RWPE2 (cell line): ENCODE measurements around the gene SLC25A39.

ENCODE experiments used
- ATAC-seq: fragments of 200-7000 bp; cut with Tn5 transposase; 3 replicates; pipeline ENCODE4 v1.9.1; 2021; ENCODE audit warnings: low read depth
- DNase-seq: peaks from one replicate; pipeline ENCODE4 v3.0.0-alpha.2; 2020; ENCODE audit warnings: low spot score
- H3K27ac ChIP-seq: fragments of 450-650 bp; 2 replicates; pipeline ENCODE4 v1.5.1; 2017; ENCODE audit warnings: mild to moderate bottlenecking; ENCODE audit not compliant: poor library complexity, severe bottlenecking
- H3K27me3 ChIP-seq: fragments of 250-450 bp; sonication (Bioruptor Pico); 2 replicates; pipeline ENCODE4 v1.5.1; 2021; ENCODE audit warnings: mild to moderate bottlenecking, moderate library complexity; ENCODE audit not compliant: insufficient read depth, poor library complexity, severe bottlenecking
- H3K36me3 ChIP-seq: fragments of 250-450 bp; sonication (Bioruptor Pico); 2 replicates; pipeline ENCODE4 v1.5.1; 2020; ENCODE audit warnings: low read depth, mild to moderate bottlenecking, moderate library complexity
- H3K4me1 ChIP-seq: fragments of 250-450 bp; sonication (Bioruptor Pico); 2 replicates; pipeline ENCODE4 v1.5.1; 2021; ENCODE audit warnings: mild to moderate bottlenecking, moderate library complexity; ENCODE audit not compliant: insufficient read depth, poor library complexity, severe bottlenecking
- H3K4me3 ChIP-seq: fragments of 250-450 bp; sonication (Bioruptor Pico); 2 replicates; pipeline ENCODE4 v1.5.1; 2021; ENCODE audit warnings: mild to moderate bottlenecking, moderate library complexity; ENCODE audit not compliant: severe bottlenecking
- H3K9me3 ChIP-seq: fragments of 250-450 bp; sonication (Bioruptor Pico); 2 replicates; pipeline ENCODE4 v1.5.1; 2021; ENCODE audit warnings: mild to moderate bottlenecking, moderate library complexity; ENCODE audit not compliant: severe bottlenecking
- TF ChIP-seq, protein P1 (sequence below): fragments of 450-650 bp; IDR thresholded peaks from one replicate; pipeline ENCODE4 v1.5.1; 2017; ENCODE audit warnings: mild to moderate bottlenecking, moderate library complexity; ENCODE audit not compliant: poor library complexity, severe bottlenecking

The SLC25A39 gene

GRCh38 chr17:44321246-44322120 is 3.1 kb downstream of the SLC25A39 start:
- H3K36me3 ChIP-seq, result peaks cover 33% of the 10 kb centered on the region
- TF ChIP-seq, protein P1, sequence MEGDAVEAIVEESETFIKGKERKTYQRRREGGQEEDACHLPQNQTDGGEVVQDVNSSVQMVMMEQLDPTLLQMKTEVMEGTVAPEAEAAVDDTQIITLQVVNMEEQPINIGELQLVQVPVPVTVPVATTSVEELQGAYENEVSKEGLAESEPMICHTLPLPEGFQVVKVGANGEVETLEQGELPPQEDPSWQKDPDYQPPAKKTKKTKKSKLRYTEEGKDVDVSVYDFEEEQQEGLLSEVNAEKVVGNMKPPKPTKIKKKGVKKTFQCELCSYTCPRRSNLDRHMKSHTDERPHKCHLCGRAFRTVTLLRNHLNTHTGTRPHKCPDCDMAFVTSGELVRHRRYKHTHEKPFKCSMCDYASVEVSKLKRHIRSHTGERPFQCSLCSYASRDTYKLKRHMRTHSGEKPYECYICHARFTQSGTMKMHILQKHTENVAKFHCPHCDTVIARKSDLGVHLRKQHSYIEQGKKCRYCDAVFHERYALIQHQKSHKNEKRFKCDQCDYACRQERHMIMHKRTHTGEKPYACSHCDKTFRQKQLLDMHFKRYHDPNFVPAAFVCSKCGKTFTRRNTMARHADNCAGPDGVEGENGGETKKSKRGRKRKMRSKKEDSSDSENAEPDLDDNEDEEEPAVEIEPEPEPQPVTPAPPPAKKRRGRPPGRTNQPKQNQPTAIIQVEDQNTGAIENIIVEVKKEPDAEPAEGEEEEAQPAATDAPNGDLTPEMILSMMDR, result no peak
- DNase-seq (no peak), ATAC-seq (no peak)
- H3K4me3 ChIP-seq, result no peak overlapping the region
- no peaks in the 10 kb centered on the region for H3K9me3 ChIP-seq
- H3K4me1 ChIP-seq, result no peaks in the 10 kb centered on the region
- no peak overlapping the region for H3K27ac ChIP-seq
- H3K27me3 ChIP-seq, result peaks cover under 1% of the 10 kb centered on the region

- H3K27ac ChIP-seq, result no peak overlapping the region
- ATAC-seq (no peak), DNase-seq (no peak)
- TF ChIP-seq, protein P1, result no peak
- no peak overlapping the region for H3K4me3 ChIP-seq
- peaks cover 5% of the 10 kb centered on the region for H3K27me3 ChIP-seq
- no peaks in the 10 kb centered on the region for H3K9me3 ChIP-seq
- no peaks in the 10 kb centered on the region for H3K4me1 ChIP-seq
- peaks cover 33% of the 10 kb centered on the region for H3K36me3 ChIP-seq
Observed at GRCh38 chr17:44320066-44320465, 4.6 kb downstream of the SLC25A39 start.

- H3K9me3 ChIP-seq, result no peaks in the 10 kb centered on the region
- H3K27ac ChIP-seq, result no peak overlapping the region
- H3K4me3 ChIP-seq, result no peak overlapping the region
- peaks cover 33% of the 10 kb centered on the region for H3K36me3 ChIP-seq
- ATAC-seq (no peak; the same call in 2 of the 3 replicates), DNase-seq (no peak)
- TF ChIP-seq, protein P1, result no peak
- H3K27me3 ChIP-seq, result peaks cover 5% of the 10 kb centered on the region
- no peaks in the 10 kb centered on the region for H3K4me1 ChIP-seq
Observed at GRCh38 chr17:44318077-44318892, 6.3 kb downstream of the SLC25A39 start.

DNA sequence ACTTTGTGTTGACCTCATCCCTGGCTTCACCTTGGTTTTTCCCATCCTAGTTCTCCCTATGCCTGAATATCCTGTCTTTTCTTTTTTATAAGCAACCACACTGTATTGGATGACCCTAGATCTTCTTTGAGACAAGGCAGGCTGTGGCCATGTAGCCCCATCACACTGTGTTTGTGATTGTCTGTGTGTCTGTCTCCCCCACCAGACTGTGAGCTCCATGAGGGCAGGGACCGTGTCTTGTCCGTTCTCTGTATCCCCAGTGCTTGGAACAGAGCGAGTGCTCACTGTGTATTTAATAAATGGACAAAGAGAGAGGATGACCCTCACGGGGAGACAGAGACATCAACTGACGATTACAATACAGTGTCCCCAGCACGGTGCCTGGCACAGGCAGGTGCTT is 7.1 kb downstream of the SLC25A39 start:
- ATAC-seq (no peak; the same call in 2 of the 3 replicates), DNase-seq (no peak)
- TF ChIP-seq, protein P1, result no peak
- no peak overlapping the region for H3K4me3 ChIP-seq
- H3K9me3 ChIP-seq, result no peaks in the 10 kb centered on the region
- peaks cover 33% of the 10 kb centered on the region for H3K36me3 ChIP-seq
- H3K27ac ChIP-seq, result no peak overlapping the region
- H3K27me3 ChIP-seq, result peaks cover 5% of the 10 kb centered on the region
- no peaks in the 10 kb centered on the region for H3K4me1 ChIP-seq
